Measurements from ENCODE around the gene KIAA0825. TPM values are rescaled to one million over a fixed set of nuclear protein-coding genes. Genes with fewer than 3 reads are reported as not detected.

Gene KIAA0825
- polyA plus RNA-seq, 1 of the 3 experiments (the other 2 are of a cell fraction) = 0.61 TPM

GRCh38 chr5:94245608-94246007 lies 372.8 kb downstream of the KIAA0825 start:
- H3K4me1 ChIP-seq (ENCODE audit: control insufficient read depth in 1 of 2, insufficient read depth in 2 of 2, low read depth in 1 of 2, low read length in 1 of 2) = peaks cover 0 to 4% of the 10 kb centered on the region in 2 experiments; a peak in 2 of 4 replicates

GRCh38 chr5:94244921-94245320 lies 373.5 kb downstream of the KIAA0825 start:
- ChIA-PET POLR2A (no interaction called here), CTCF (no interaction called here)
- Histone ChIP-seq H3K27me3 (ENCODE audit: insufficient read depth) (no peaks in the 10 kb centered on the region), H3K27ac (ENCODE audit: low read depth in 2 of 2, low read length in 1 of 2) (no peak overlapping the region), H4K20me1 (ENCODE audit: insufficient read depth) (no peaks in the 10 kb centered on the region), H3K9me2 (no peaks in the 10 kb centered on the region), H3K4me2 (no peak overlapping the region), H3K9ac (no peak overlapping the region), H3K4me1 (ENCODE audit: control insufficient read depth in 1 of 2, insufficient read depth in 2 of 2, low read depth in 1 of 2, low read length in 1 of 2) (peaks cover 4 to 7% of the 10 kb centered on the region in 2 experiments; a peak in 3 of 4 replicates), H3F3A (replicated peaks; ENCODE audit: insufficient read depth) (no peaks in the 10 kb centered on the region), H3K36me3 (replicated peaks in 1 of 2; ENCODE audit: control insufficient read depth in 1 of 2, insufficient read depth in 2 of 2, low read length in 1 of 2) (no peaks in the 10 kb centered on the region), H3K9me3 (no peaks in the 10 kb centered on the region), H3K4me3 (ENCODE audit: low read depth in 2 of 2, low read length in 1 of 2) (no peak overlapping the region), H2AFZ (ENCODE audit: low read depth) (no peak overlapping the region), H3K79me2 (ENCODE audit: insufficient read depth) (no peaks in the 10 kb centered on the region)
- 79% methylated on average over 1 of the region's 1 CpG for WGBS (ENCODE audit: low lambda C conversion rate)
- no peak for TF ChIP-seq SIN3A (IDR thresholded peaks at IDR 0.05; ENCODE audit: borderline replicate concordance, low read depth, low read length)
- no peak for TF ChIP-seq MXI1 (IDR thresholded peaks at IDR 0.05; ENCODE audit: low read depth, low read length)
- TF ChIP-seq, protein P1, sequence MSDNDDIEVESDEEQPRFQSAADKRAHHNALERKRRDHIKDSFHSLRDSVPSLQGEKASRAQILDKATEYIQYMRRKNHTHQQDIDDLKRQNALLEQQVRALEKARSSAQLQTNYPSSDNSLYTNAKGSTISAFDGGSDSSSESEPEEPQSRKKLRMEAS (IDR thresholded peaks at IDR 0.05; ENCODE audit: low read depth) = no peak
- TF ChIP-seq, protein P2, sequence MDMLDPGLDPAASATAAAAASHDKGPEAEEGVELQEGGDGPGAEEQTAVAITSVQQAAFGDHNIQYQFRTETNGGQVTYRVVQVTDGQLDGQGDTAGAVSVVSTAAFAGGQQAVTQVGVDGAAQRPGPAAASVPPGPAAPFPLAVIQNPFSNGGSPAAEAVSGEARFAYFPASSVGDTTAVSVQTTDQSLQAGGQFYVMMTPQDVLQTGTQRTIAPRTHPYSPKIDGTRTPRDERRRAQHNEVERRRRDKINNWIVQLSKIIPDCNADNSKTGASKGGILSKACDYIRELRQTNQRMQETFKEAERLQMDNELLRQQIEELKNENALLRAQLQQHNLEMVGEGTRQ (IDR thresholded peaks at IDR 0.05; ENCODE audit: borderline replicate concordance, low read depth, low read length) = no peak
- no peak for TF ChIP-seq PBX3 (IDR thresholded peaks at IDR 0.05)
- TF ChIP-seq GABPA (IDR thresholded peaks at IDR 0.05; ENCODE audit: low read depth) = no peak
- no peak for TF ChIP-seq RXRA (IDR thresholded peaks at IDR 0.05; ENCODE audit: borderline replicate concordance, low read depth)
- TF ChIP-seq GATA2 (CRISPR knock-in tag; IDR thresholded peaks at IDR 0.05) = no peak
- TF ChIP-seq EZH2phosphoT487 (IDR thresholded peaks at IDR 0.05; ENCODE audit: borderline replicate concordance, low read depth) = no peak
- DNase-seq = no peak

More at GRCh38 chr5:94245608-94246007, 372.8 kb downstream of the KIAA0825 start:
- H3F3A ChIP-seq (replicated peaks; ENCODE audit: insufficient read depth) = no peaks in the 10 kb centered on the region
- H3K36me3 ChIP-seq (replicated peaks in 1 of 2; ENCODE audit: control insufficient read depth in 1 of 2, insufficient read depth in 2 of 2, low read length in 1 of 2) = no peaks in the 10 kb centered on the region
- no peaks in the 10 kb centered on the region for H3K79me2 ChIP-seq (ENCODE audit: insufficient read depth)
- ChIA-PET CTCF (no interaction called here), POLR2A (no interaction called here)
- H3K9me3 ChIP-seq = no peaks in the 10 kb centered on the region
- DNase-seq = no peak
- TF ChIP-seq, protein P1 (IDR thresholded peaks at IDR 0.05; ENCODE audit: low read depth) = no peak
- TF ChIP-seq NRF1 (IDR thresholded peaks at IDR 0.05; ENCODE audit: low read depth, low read length) (no peak), TEAD4 (IDR thresholded peaks at IDR 0.05; ENCODE audit: borderline replicate concordance, insufficient read depth) (no peak), GATA2 (CRISPR knock-in tag; IDR thresholded peaks at IDR 0.05) (no peak), REST (IDR thresholded peaks at IDR 0.05; ENCODE audit: low read depth, low read length) (no peak), RXRA (IDR thresholded peaks at IDR 0.05; ENCODE audit: borderline replicate concordance, low read depth) (no peak), TCF12 (IDR thresholded peaks at IDR 0.05) (no peak), RFX5 (IDR thresholded peaks at IDR 0.05; ENCODE audit: low read length) (no peak), RAD21 (IDR thresholded peaks at IDR 0.05; ENCODE audit: low read length) (no peak), JUND (IDR thresholded peaks at IDR 0.05) (no peak), USF1 (IDR thresholded peaks at IDR 0.05; ENCODE audit: borderline replicate concordance, low read depth) (no peak)
- no peak overlapping the region for H3K27ac ChIP-seq (ENCODE audit: low read depth in 2 of 2, low read length in 1 of 2)
- H3K4me3 ChIP-seq (ENCODE audit: low read depth in 2 of 2, low read length in 1 of 2) = no peak overlapping the region
- no peaks in the 10 kb centered on the region for H3K27me3 ChIP-seq (ENCODE audit: insufficient read depth)
- H3K4me2 ChIP-seq = no peak overlapping the region
- H2AFZ ChIP-seq (ENCODE audit: low read depth) = no peak overlapping the region
- H4K20me1 ChIP-seq (ENCODE audit: insufficient read depth) = no peaks in the 10 kb centered on the region
- H3K9me2 ChIP-seq = no peaks in the 10 kb centered on the region
- no peak overlapping the region for H3K9ac ChIP-seq
- 99% methylated on average over 4 of the region's 4 CpGs for WGBS (ENCODE audit: low lambda C conversion rate)
